GM12892 (cell line): Measurements from ENCODE around the gene COX15.

ENCODE experiments used
- POLR2A ChIP-seq: IDR thresholded peaks from 2 replicates; pipeline ENCODE4 v1.6.1; 2011; ENCODE audit warnings: low read depth, low read length, control low read depth
- POLR2AphosphoS5 ChIP-seq: IDR thresholded peaks from 2 replicates; pipeline ENCODE4 v1.6.1; 2011; ENCODE audit warnings: low read depth, low read length, control low read depth

- no peak for TF ChIP-seq POLR2A
- TF ChIP-seq POLR2AphosphoS5, result no peak
These were observed 458 bp downstream of the COX15 start for GRCh38 chr10:99731306-99732032.
